Measurements from ENCODE around the gene C8B.

Gene C8B

DNA sequence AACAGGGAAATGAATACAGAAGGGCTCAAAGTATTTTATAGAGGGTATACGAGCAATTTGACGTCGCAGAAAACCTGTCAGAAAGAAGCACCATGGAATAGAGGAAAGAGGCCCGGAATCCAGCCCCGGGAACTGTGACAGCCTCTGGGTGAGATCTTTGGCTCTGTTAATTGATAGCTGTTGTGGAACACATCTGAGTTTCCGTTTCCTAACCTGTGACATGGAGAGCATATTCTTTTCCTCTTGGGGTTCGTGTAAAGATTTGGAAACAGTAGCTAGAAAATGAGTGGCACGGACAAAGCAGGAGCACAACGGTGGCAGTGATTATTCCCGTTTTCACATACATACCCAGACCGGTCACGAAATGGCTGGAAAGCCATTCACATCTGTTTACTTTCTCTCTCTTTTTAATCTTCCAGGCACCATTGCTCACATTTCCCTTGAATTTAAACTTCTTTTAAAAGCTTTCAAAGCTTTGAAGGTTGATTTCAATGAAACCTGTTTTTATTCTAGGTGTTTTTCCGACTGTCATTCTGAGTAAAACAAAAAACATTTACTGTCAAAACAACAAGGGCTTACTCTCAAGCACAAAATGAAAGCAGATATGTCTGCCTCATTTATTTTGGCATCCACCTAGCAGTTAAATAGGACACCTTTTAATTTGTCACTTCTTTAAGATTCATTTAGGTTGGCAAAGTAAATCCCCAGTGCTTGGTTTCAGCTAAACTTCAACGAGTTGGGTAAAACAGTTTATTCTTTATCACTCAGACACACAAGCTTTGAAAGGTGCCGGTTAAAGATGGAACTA lies 26.7 kb upstream of the C8B start:
- no peak overlapping the region for H3K27ac ChIP-seq (ENCODE audit: low read length)
- H3K4me3 ChIP-seq (ENCODE audit: low read length) = no peak overlapping the region
- no peak for DNase-seq (ENCODE audit: low read depth, low spot score)
- no peaks in the 10 kb centered on the region for H3K9me3 ChIP-seq (ENCODE audit: control insufficient read depth, insufficient read depth, low read length)
- H3K36me3 ChIP-seq (ENCODE audit: control insufficient read depth, insufficient read depth, low read length) = no peaks in the 10 kb centered on the region
- no peaks in the 10 kb centered on the region for H3K27me3 ChIP-seq (ENCODE audit: control insufficient read depth, insufficient read depth, low read length)
- no peaks in the 10 kb centered on the region for H3K4me1 ChIP-seq (ENCODE audit: control insufficient read depth, insufficient read depth, low read length)
- no CpG with 5 or more reads among the region's 15 CpGs for WGBS (ENCODE audit: insufficient coverage, insufficient read length)

DNA sequence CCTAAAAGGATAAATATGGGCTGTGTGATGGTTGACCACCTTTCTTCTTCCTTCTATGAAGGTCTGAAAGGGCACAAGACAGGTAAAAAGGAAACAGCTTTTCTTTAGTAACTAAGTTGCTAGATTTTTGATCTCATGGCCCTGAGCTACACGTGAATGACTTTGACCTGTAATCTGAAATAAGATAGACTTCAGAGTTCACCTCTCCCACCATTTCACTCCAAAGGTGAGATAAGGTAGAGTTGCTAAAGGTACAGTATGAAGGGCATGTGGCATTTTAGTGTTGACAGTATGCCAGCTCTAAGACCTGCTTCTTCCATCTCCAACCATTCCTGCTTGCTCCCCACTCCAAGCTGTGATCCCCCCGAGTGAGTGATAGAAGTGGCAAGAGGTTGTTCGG lies 25.8 kb upstream of the C8B start:
- Histone ChIP-seq H3K9me3 (ENCODE audit: control insufficient read depth, insufficient read depth, low read length) (no peaks in the 10 kb centered on the region), H3K27me3 (ENCODE audit: control insufficient read depth, insufficient read depth, low read length) (no peaks in the 10 kb centered on the region), H3K4me3 (ENCODE audit: low read length) (no peak overlapping the region), H3K4me1 (ENCODE audit: control insufficient read depth, insufficient read depth, low read length) (no peaks in the 10 kb centered on the region), H3K27ac (ENCODE audit: low read length) (no peak overlapping the region), H3K36me3 (ENCODE audit: control insufficient read depth, insufficient read depth, low read length) (no peaks in the 10 kb centered on the region)
- DNase-seq (ENCODE audit: low read depth, low spot score) = no peak
- WGBS (ENCODE audit: insufficient coverage, insufficient read length) = no CpG with 5 or more reads among the region's 3 CpGs

DNA sequence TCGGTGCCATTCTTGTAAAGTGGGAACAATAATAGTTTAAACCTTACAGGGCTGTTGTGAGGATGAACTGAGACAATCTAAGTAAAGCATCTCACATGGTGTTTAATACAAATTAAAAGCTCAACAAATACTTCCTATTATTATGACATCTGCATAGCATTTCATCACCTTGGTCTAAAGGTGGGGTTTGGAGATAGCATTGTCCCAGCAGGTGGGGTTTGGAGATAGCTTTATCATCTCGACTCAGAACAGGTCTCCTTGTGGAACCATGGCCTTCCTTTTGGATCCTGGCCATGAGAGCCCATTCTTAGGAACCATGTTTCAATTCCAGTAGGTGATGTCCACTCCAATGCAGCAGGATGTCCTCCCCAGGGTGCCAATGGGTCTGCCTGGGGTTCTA lies 20.6 kb upstream of the C8B start:
- no peaks in the 10 kb centered on the region for H3K4me1 ChIP-seq (ENCODE audit: control insufficient read depth, insufficient read depth, low read length)
- no peak overlapping the region for H3K4me3 ChIP-seq (ENCODE audit: low read length)
- no peaks in the 10 kb centered on the region for H3K9me3 ChIP-seq (ENCODE audit: control insufficient read depth, insufficient read depth, low read length)
- no peaks in the 10 kb centered on the region for H3K27me3 ChIP-seq (ENCODE audit: control insufficient read depth, insufficient read depth, low read length)
- WGBS (ENCODE audit: insufficient coverage, insufficient read length) = no CpG with 5 or more reads among the region's 2 CpGs
- H3K27ac ChIP-seq (ENCODE audit: low read length) = no peak overlapping the region
- no peak for DNase-seq (ENCODE audit: low read depth, low spot score)
- H3K36me3 ChIP-seq (ENCODE audit: control insufficient read depth, insufficient read depth, low read length) = no peaks in the 10 kb centered on the region

DNA sequence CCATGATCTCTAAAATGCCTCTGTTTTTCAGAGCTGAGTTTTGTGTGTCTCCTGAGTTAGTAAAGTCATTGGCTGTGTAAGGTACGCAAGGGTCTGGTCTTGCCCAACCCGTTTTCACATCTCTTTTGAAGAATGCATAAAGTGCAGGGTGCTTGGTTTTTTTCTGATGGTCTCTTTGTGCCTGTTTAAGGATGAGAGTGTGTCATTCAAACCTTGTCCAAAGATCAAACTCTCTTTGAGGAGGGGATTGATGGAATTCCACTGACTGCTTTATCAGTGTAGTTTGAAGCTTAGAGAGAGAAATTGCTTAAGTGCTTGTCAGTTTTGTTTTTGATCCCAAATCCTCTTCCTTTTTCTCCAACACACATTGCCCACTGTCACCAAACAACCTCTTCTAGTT lies 20.0 kb upstream of the C8B start:
- Histone ChIP-seq H3K27me3 (ENCODE audit: control insufficient read depth, insufficient read depth, low read length) (no peaks in the 10 kb centered on the region), H3K27ac (ENCODE audit: low read length) (no peak overlapping the region), H3K4me1 (ENCODE audit: control insufficient read depth, insufficient read depth, low read length) (no peaks in the 10 kb centered on the region), H3K36me3 (ENCODE audit: control insufficient read depth, insufficient read depth, low read length) (no peaks in the 10 kb centered on the region), H3K4me3 (ENCODE audit: low read length) (no peak overlapping the region), H3K9me3 (ENCODE audit: control insufficient read depth, insufficient read depth, low read length) (no peaks in the 10 kb centered on the region)
- no peak for DNase-seq (ENCODE audit: low read depth, low spot score)
- no CpG with 5 or more reads among the region's 2 CpGs for WGBS (ENCODE audit: insufficient coverage, insufficient read length)

DNA sequence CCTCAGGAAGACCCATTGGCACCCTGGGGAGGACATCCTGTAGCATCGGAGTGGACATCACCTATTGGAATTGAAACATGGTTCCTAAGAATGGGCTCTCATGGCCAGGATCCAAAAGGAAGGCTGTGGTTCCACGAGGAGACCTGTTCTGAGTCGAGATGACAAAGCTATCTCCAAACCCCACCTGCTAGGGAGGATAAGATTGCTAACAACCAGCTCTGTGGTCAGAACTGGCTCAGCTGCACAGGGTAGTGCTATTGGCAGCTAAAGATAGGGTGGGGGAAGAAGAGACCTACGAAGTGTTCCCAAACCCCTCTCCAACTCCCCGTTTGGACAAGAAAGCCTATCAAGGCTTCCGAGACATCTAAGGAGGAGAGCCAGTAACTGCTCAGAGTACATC lies 17.7 kb upstream of the C8B start:
- Histone ChIP-seq H3K4me1 (ENCODE audit: control insufficient read depth, insufficient read depth, low read length) (no peaks in the 10 kb centered on the region), H3K4me3 (ENCODE audit: low read length) (no peak overlapping the region), H3K27ac (ENCODE audit: low read length) (no peak overlapping the region), H3K9me3 (ENCODE audit: control insufficient read depth, insufficient read depth, low read length) (no peaks in the 10 kb centered on the region), H3K27me3 (ENCODE audit: control insufficient read depth, insufficient read depth, low read length) (no peaks in the 10 kb centered on the region), H3K36me3 (ENCODE audit: control insufficient read depth, insufficient read depth, low read length) (no peaks in the 10 kb centered on the region)
- WGBS (ENCODE audit: insufficient coverage, insufficient read length) = no CpG with 5 or more reads among the region's 6 CpGs
- DNase-seq (ENCODE audit: low read depth, low spot score) = no peak

DNA sequence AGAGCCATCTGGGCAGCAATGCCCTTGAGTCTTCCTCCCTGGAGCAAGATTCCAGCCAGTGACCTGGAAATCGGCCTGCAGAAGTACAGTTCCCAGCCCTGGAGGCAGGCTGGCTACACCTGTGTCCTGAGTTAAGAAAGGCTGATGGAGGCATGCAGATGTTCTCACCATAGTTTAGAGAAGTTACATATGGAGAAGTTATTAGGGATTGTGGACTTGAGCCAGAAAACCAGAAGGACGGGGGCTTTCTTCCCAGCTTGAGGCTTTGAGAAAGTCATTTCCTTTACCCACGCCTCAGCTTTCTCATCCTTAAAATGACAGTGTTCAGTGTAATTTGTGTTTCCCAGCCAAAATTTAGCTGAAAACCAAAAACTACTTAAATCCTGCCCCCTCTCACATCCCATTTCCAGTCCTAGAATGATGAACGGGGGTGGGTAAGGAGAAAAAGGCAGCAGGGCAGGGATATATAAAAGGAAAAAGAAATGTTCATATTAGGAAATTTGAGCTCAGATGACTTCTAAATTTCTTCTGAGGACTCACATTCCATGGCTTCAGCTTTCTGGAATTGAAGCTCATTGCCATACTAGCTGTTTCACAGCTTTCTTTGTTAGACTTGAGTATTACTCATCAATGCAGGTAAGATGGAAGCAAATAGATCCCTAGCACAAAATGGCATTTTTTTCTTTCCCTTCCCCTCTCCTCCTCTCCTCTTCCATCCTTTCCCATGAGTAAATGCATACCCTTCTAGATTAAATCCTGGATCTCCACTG lies 14.4 kb upstream of the C8B start:
- Histone ChIP-seq H3K4me1 (ENCODE audit: control insufficient read depth, insufficient read depth, low read length) (no peaks in the 10 kb centered on the region), H3K36me3 (ENCODE audit: control insufficient read depth, insufficient read depth, low read length) (no peaks in the 10 kb centered on the region), H3K27me3 (ENCODE audit: control insufficient read depth, insufficient read depth, low read length) (no peaks in the 10 kb centered on the region), H3K4me3 (ENCODE audit: low read length) (no peak overlapping the region), H3K9me3 (ENCODE audit: control insufficient read depth, insufficient read depth, low read length) (no peaks in the 10 kb centered on the region), H3K27ac (ENCODE audit: low read length) (no peak overlapping the region)
- DNase-seq (ENCODE audit: low read depth, low spot score) = no peak
- WGBS (ENCODE audit: insufficient coverage, insufficient read length) = no CpG with 5 or more reads among the region's 4 CpGs

DNA sequence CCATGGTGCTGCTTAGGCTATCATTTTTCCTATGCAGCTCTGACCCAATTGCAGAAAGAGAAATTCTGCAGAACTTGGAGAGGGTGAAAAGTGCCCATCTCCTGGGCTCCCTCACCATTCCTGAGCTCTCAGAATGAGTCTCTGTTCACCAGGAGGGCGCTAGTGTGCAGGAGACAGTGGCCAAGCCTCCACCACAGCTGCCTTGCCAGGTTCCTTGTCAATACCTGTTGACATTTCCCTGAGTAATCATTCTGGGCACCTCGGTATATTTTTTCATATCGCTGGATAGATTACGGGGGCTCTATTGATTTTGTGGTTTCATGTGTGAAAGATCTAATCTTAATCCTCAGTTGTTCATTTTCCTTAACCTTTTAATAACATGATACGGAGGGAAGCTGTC lies 13.0 kb upstream of the C8B start:
- WGBS (ENCODE audit: insufficient coverage, insufficient read length) = no CpG with 5 or more reads among the region's 5 CpGs
- H3K4me1 ChIP-seq (ENCODE audit: control insufficient read depth, insufficient read depth, low read length) = no peaks in the 10 kb centered on the region

DNA sequence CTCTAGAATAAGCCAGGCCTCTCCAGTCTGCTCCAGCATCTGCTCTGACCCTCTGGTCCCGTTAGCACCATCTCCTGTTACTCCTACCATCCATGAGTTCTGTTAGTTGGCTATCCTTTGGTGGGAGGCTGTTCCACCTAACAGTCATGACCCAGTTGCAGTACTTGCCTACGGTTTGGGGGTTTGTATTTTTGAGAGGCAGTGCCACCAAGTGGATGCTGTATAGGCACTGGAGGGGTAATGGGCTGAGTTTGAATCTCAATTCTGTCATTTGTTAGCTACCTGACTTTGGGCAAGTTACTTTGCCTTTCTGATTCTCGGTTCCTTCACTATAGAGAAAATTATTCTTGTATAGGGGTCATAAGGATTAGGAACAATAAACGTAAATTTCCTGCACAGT lies 12.1 kb upstream of the C8B start:
- no peaks in the 10 kb centered on the region for H3K27me3 ChIP-seq (ENCODE audit: control insufficient read depth, insufficient read depth, low read length)
- no peaks in the 10 kb centered on the region for H3K36me3 ChIP-seq (ENCODE audit: control insufficient read depth, insufficient read depth, low read length)
- no peak overlapping the region for H3K27ac ChIP-seq (ENCODE audit: low read length)
- no peaks in the 10 kb centered on the region for H3K4me1 ChIP-seq (ENCODE audit: control insufficient read depth, insufficient read depth, low read length)
- WGBS (ENCODE audit: insufficient coverage, insufficient read length) = no CpG with 5 or more reads among the region's 4 CpGs
- H3K9me3 ChIP-seq (ENCODE audit: control insufficient read depth, insufficient read depth, low read length) = no peaks in the 10 kb centered on the region
- H3K4me3 ChIP-seq (ENCODE audit: low read length) = no peak overlapping the region
- no peak for DNase-seq (ENCODE audit: low read depth, low spot score)

More for the DNA sequence above, 13.0 kb upstream of the C8B start:
- Histone ChIP-seq H3K36me3 (ENCODE audit: control insufficient read depth, insufficient read depth, low read length) (no peaks in the 10 kb centered on the region), H3K27me3 (ENCODE audit: control insufficient read depth, insufficient read depth, low read length) (no peaks in the 10 kb centered on the region), H3K9me3 (ENCODE audit: control insufficient read depth, insufficient read depth, low read length) (no peaks in the 10 kb centered on the region), H3K27ac (ENCODE audit: low read length) (no peak overlapping the region), H3K4me3 (ENCODE audit: low read length) (no peak overlapping the region)
- no peak for DNase-seq (ENCODE audit: low read depth, low spot score)

DNA sequence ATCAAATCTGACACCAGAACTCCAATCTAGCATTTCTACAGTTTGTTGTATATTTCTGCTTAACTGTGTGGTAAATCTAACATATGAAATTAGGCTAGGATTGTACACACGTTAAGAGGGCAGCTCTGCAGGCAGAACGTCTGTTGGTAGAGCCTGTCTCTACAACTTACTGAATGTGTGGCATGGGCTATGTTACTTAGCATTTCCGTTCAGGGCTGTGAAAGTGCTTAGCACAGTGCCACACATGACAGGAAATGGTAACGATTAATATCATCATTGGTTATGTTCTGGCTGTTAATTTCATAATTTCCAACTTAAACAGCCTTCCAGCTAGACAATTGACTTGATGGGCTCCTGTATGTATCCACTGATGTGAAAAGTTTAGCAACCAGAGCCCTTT lies 9.6 kb upstream of the C8B start:
- no peaks in the 10 kb centered on the region for H3K27me3 ChIP-seq (ENCODE audit: control insufficient read depth, insufficient read depth, low read length)
- no peak overlapping the region for H3K27ac ChIP-seq (ENCODE audit: low read length)
- WGBS (ENCODE audit: insufficient coverage, insufficient read length) = no CpG with 5 or more reads among the region's 4 CpGs
- no peaks in the 10 kb centered on the region for H3K4me1 ChIP-seq (ENCODE audit: control insufficient read depth, insufficient read depth, low read length)
- no peaks in the 10 kb centered on the region for H3K9me3 ChIP-seq (ENCODE audit: control insufficient read depth, insufficient read depth, low read length)
- no peak for DNase-seq (ENCODE audit: low read depth, low spot score)
- no peaks in the 10 kb centered on the region for H3K36me3 ChIP-seq (ENCODE audit: control insufficient read depth, insufficient read depth, low read length)
- H3K4me3 ChIP-seq (ENCODE audit: low read length) = no peak overlapping the region

DNA sequence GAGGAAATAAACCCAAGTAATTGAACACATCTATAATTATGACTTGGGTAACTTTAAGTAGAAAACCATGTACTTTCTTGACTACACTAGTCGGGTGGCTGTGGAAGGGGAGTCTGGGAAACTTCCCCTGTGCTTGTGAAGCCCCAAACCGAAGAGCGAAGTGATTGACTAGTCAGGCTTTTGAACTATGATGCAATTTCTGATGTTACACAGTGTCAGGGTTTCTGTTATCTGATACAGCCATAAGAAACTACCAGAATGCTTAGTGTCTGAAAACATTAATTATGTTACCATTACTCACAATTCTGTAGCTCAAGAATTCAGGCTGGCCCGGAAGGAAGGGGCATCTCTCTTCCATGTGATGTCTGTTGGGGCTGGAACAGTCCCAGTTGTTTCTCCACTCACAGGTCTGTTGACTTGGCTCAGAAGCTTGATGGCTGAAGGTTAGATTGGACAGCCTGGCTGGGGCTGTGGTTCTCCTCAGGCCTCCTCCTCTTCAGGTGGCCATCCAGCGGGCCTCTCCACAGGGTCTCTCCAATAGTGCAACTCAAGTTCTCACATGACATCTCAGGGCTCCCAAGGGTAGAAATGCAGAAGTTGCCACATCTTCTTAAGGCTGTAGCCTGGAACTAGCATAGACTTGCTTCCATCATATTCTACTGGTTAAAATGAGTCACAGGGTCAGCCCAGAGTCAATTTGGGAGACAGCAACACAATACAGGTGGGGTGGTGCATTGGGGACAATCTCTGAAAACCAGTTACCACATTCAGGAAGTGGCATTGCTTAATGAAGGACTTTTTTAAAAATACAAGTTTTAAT lies 8.3 kb upstream of the C8B start:
- Histone ChIP-seq H3K27ac (ENCODE audit: low read length) (no peak overlapping the region), H3K9me3 (ENCODE audit: control insufficient read depth, insufficient read depth, low read length) (no peaks in the 10 kb centered on the region), H3K4me3 (ENCODE audit: low read length) (no peak overlapping the region), H3K27me3 (ENCODE audit: control insufficient read depth, insufficient read depth, low read length) (no peaks in the 10 kb centered on the region), H3K36me3 (ENCODE audit: control insufficient read depth, insufficient read depth, low read length) (no peaks in the 10 kb centered on the region), H3K4me1 (ENCODE audit: control insufficient read depth, insufficient read depth, low read length) (no peaks in the 10 kb centered on the region)
- DNase-seq (ENCODE audit: low read depth, low spot score) = no peak
- no CpG with 5 or more reads among the region's 5 CpGs for WGBS (ENCODE audit: insufficient coverage, insufficient read length)
